Measurements from ENCODE around the gene AK9. TPM values are rescaled to one million over a fixed set of nuclear protein-coding genes. Genes with fewer than 3 reads are reported as not detected.

The AK9 gene
- total RNA-seq, 1 experiment from 2014 or later, result 3.8 TPM

DNA sequence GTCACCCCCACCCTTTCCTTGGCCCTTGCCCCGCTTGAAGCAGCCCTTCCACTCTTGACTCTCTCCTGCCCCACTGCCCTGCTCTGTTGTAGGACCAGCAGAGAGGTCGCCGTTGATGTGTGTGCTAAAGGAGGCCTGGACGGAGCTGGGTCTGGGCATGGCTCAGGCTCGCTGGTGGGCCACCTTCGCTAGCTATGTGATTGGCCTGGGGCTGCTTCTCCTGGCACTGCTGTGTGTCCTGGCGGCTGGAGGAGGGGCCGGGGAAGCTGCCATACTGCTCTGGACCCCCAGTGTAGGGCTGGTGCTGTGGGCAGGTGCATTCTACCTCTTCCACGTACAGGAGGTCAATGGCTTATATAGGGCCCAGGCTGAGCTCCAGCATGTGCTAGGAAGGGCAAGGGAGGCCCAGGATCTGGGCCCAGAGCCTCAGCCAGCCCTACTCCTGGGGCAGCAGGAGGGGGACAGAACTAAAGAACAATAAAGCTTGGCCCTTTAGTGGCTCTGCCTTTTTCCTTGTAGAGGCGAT is 247.5 kb downstream of the AK9 start:
- DNase-seq (ENCODE audit: low read depth), result no peak

Other genes starting within 250 kb of the AK9 start
- 22.6 and 24.2 TPM in 2 replicates for gene MICAL1, start 235.4 kb downstream of the AK9 start, total RNA-seq (2014; rRNA removed; shearing (Covaris generic))
- gene ZBTB24, start 208.0 kb downstream of the AK9 start, total RNA-seq (2014; rRNA removed; shearing (Covaris generic)), result 7.1 and 8.9 TPM in 2 replicates
- gene FIG4, start 94 bp upstream of the AK9 start, total RNA-seq (2014; rRNA removed; shearing (Covaris generic)), result 9.5 and 12.0 TPM in 2 replicates